SK-N-SH (cell line): Measurements from ENCODE around the gene MAGEA4. TPM values are rescaled to one million over a fixed set of nuclear protein-coding genes. Genes with fewer than 3 reads are reported as not detected.

Experiments used
- CTCF ChIA-PET: fragments of 300-600, 350-600 bp; formaldehyde crosslinking; extraction: SDS; loops from one replicate; lab custom pipeline; 2021; lab: Yijun Ruan, JAX
- POLR2A ChIA-PET: fragments of 350-600 bp; sonication (Branson Sonifier 250); formaldehyde crosslinking; extraction: SDS; loops from one replicate; lab custom pipeline; 2020; ENCODE audit warnings: antibody characterized with exemption, inconsistent platforms; lab: Yijun Ruan, JAX
- DNase-seq: peaks from one replicate; pipeline ENCODE4 v3.0.0; 2012
- H2AFZ ChIP-seq: fragments of 200-600 bp; sonication (generic); 2 replicates; pipeline ENCODE4 v1.8.1; 2016; ENCODE audit warnings: antibody characterized with exemption, mild to moderate bottlenecking, low read depth
- H3F3A ChIP-seq: fragments of 200-600 bp; sonication (generic); replicated peaks from 2 replicates; pipeline ENCODE3; 2016; ENCODE audit warnings: antibody characterized with exemption, mild to moderate bottlenecking; ENCODE audit not compliant: insufficient read depth
- H3K27ac ChIP-seq, 2 experiments: fragments of 200-500 bp in 1 of 2; fragments of 200-600 bp in 1 of 2; sonication (Bioruptor generic) in 1 of 2; sonication (generic), shearing (Covaris generic) in 1 of 2; 2 replicates each; pipeline versions ENCODE4 v1.5.1 to v1.6.1; 2014 to 2016; ENCODE audit warnings: low read depth in 2 of 2, inconsistent platforms in 1 of 2, low read length in 1 of 2, mild to moderate bottlenecking in 1 of 2, mixed read lengths in 1 of 2
- H3K27me3 ChIP-seq: fragments of 200-600 bp; sonication (generic), shearing (Covaris generic); 2 replicates; pipeline ENCODE4 v1.6.1; 2016; ENCODE audit warnings: mixed run types; ENCODE audit not compliant: insufficient read depth
- H3K36me3 ChIP-seq, 2 experiments: fragments of 200-500 bp in 1 of 2; fragments of 200-600 bp in 1 of 2; sonication (Bioruptor generic) in 1 of 2; sonication (generic) in 1 of 2; replicated peaks in 1 of 2; 2 replicates each; pipeline versions ENCODE3 to v1.5.1; 2014 to 2016; ENCODE audit warnings: low read length in 1 of 2, mild to moderate bottlenecking in 1 of 2; ENCODE audit not compliant: insufficient read depth in 2 of 2, control insufficient read depth in 1 of 2
- H3K4me1 ChIP-seq, 2 experiments: fragments of 200-500 bp in 1 of 2; fragments of 200-600 bp in 1 of 2; sonication (Bioruptor generic) in 1 of 2; sonication (generic), shearing (Covaris generic) in 1 of 2; 2 replicates each; pipeline versions ENCODE4 v1.5.1 to v1.6.1; 2014 to 2016; ENCODE audit warnings: low read depth in 1 of 2, low read length in 1 of 2, mixed run types in 1 of 2; ENCODE audit not compliant: insufficient read depth in 2 of 2, control insufficient read depth in 1 of 2
- H3K4me2 ChIP-seq: fragments of 200-600 bp; sonication (generic), shearing (Covaris generic); 2 replicates; pipeline ENCODE4 v1.6.1; 2017; ENCODE audit warnings: mixed run types
- H3K4me3 ChIP-seq, 2 experiments: fragments of 200-500 bp in 1 of 2; fragments of 200-600 bp in 1 of 2; sonication (Bioruptor generic) in 1 of 2; sonication (generic), shearing (Covaris generic) in 1 of 2; 2 replicates each; pipeline versions ENCODE4 v1.5.1 to v1.8.1; 2014 to 2016; ENCODE audit warnings: low read depth in 2 of 2, inconsistent platforms in 1 of 2, low read length in 1 of 2, mild to moderate bottlenecking in 1 of 2, mixed read lengths in 1 of 2, moderate library complexity in 1 of 2
- H3K79me2 ChIP-seq: fragments of 200-600 bp; sonication (generic); 2 replicates; pipeline ENCODE4 v1.8.1; 2017; ENCODE audit warnings: mild to moderate bottlenecking; ENCODE audit not compliant: insufficient read depth
- H3K9ac ChIP-seq: fragments of 200-600 bp; sonication (generic); 2 replicates; pipeline ENCODE4 v1.6.1; 2017; ENCODE audit warnings: mixed run types
- H3K9me2 ChIP-seq: fragments of 200-600 bp; sonication (generic); 2 replicates; pipeline ENCODE4 v1.6.1; 2017; ENCODE audit warnings: mixed run types
- H3K9me3 ChIP-seq: fragments of 200-600 bp; sonication (generic); 2 replicates; pipeline ENCODE4 v1.6.1; 2017; ENCODE audit warnings: mixed run types, mild to moderate bottlenecking, moderate library complexity
- H4K20me1 ChIP-seq: fragments of 200-600 bp; sonication (generic); 2 replicates; pipeline ENCODE4 v1.6.1; 2017; ENCODE audit warnings: mild to moderate bottlenecking, mixed run types; ENCODE audit not compliant: insufficient read depth
- CHD2 ChIP-seq: fragments of 150-350 bp; IDR thresholded peaks from 2 replicates; pipeline ENCODE4 v1.6.1; 2018; ENCODE audit warnings: low read length; ENCODE audit not compliant: partially characterized antibody
- EP300 ChIP-seq, 2 experiments: IDR thresholded peaks; 2 replicates each; pipeline versions ENCODE4 v1.4.0 to v1.6.1; 2012; ENCODE audit warnings: borderline replicate concordance in 1 of 2, low read depth in 1 of 2, low read length in 1 of 2
- FOSL2 ChIP-seq: IDR thresholded peaks from 2 replicates; pipeline ENCODE4 v1.4.0; 2012; ENCODE audit warnings: low read depth, mild to moderate bottlenecking, moderate library complexity, borderline replicate concordance
- FOXM1 ChIP-seq: IDR thresholded peaks from 2 replicates; pipeline ENCODE4 v1.4.0; 2012; ENCODE audit warnings: low read depth, mild to moderate bottlenecking
- MXI1 ChIP-seq: IDR thresholded peaks from 2 replicates; pipeline ENCODE4 v1.6.1; 2012; ENCODE audit warnings: mild to moderate bottlenecking, low read depth, low read length, improper control_type of control experiment
- NRF1 ChIP-seq: IDR thresholded peaks from 2 replicates; pipeline ENCODE4 v1.6.1; 2012; ENCODE audit warnings: low read depth, mild to moderate bottlenecking, low read length
- POLR2AphosphoS5 ChIP-seq: IDR thresholded peaks from 2 replicates; pipeline ENCODE4 v1.6.1; 2012; ENCODE audit warnings: low read depth, low read length
- SIN3A ChIP-seq: IDR thresholded peaks from 2 replicates; pipeline ENCODE4 v1.6.1; 2012; ENCODE audit warnings: low read depth, mild to moderate bottlenecking, low read length, moderate library complexity, borderline replicate concordance
- TAF1 ChIP-seq: IDR thresholded peaks from 2 replicates; pipeline ENCODE4 v1.6.1; 2012; ENCODE audit warnings: low read depth, mild to moderate bottlenecking, low read length, moderate library complexity, borderline replicate concordance
- TEAD4 ChIP-seq: IDR thresholded peaks from 2 replicates; pipeline ENCODE4 v1.4.0; 2012; ENCODE audit warnings: mild to moderate bottlenecking, borderline replicate concordance; ENCODE audit not compliant: insufficient read depth
- YY1 ChIP-seq: IDR thresholded peaks from 2 replicates; pipeline ENCODE4 v1.4.0; 2012; ENCODE audit warnings: low read depth, mild to moderate bottlenecking
- WGBS: methylation state at CpG from one replicate; pipeline ENCODE4 v1.1.6; 2017; ENCODE audit warnings: low lambda C conversion rate; 5-methylcytosine and 5-hydroxymethylcytosine counted together
- polyA plus RNA-seq, 3 experiments: library from polyadenylated mRNA; depleted of rRNA; stranded (reverse); fragments of >200 nt; gene quantifications; 2 replicates each; pipeline ENCODE4 v1.2.3, GENCODE V29; 2012
- TF ChIP-seq, protein P1 (sequence below): IDR thresholded peaks from 2 replicates; pipeline ENCODE4 v1.6.1; 2012; ENCODE audit warnings: mild to moderate bottlenecking, low read depth, low read length, moderate library complexity
- TF ChIP-seq, protein P2 (sequence below): IDR thresholded peaks from 2 replicates; pipeline ENCODE4 v1.4.0; 2012; ENCODE audit warnings: low read depth, borderline replicate concordance
- TF ChIP-seq, protein P3 (sequence below): fragments of 150-350 bp; IDR thresholded peaks from 2 replicates; pipeline ENCODE4 v1.6.1; 2016; ENCODE audit warnings: mild to moderate bottlenecking, low read depth, low read length
- TF ChIP-seq, protein P4 (sequence below): IDR thresholded peaks from 2 replicates; pipeline ENCODE4 v1.4.0; 2012; ENCODE audit warnings: low read depth
- TF ChIP-seq, protein P5 (sequence below): IDR thresholded peaks from 2 replicates; pipeline ENCODE4 v1.4.0; 2012; ENCODE audit warnings: low read depth, borderline replicate concordance

The MAGEA4 gene
- polyA plus RNA-seq, 1 of the 3 experiments (the other 2 are of a cell fraction): 0.10 TPM

DNA sequence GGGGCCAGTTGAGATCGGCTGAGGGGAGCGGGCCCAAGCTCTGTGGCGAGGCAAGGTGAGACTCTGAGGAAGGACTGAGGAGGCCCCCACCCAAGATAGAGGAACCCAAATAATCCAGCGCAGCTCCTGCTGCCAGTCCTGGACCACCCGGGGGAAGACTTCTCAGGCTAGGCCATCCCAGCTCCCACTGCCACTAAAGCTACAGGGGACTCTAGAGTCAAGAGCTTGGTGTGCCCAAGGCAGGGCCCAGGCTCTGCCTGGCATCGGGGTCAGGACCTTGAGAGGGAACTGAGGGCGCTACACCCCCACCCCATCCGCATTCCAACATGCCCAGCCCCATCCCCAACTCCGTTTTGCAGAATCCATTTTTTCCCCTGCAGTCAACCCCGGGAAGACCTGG lies 8.6 kb downstream of the MAGEA4 start:
- CTCF ChIA-PET: no interaction called here
- Histone ChIP-seq H3K27me3 (no peaks in the 10 kb centered on the region; the same call in 1 of the 2 replicates), H3K79me2 (no peaks in the 10 kb centered on the region), H3K9ac (no peak overlapping the region), H3K27ac (no peak overlapping the region), H3K4me1 (no peaks in the 10 kb centered on the region), H3K9me3 (no peaks in the 10 kb centered on the region), H3K4me3 (no peak overlapping the region), H3F3A (no peaks in the 10 kb centered on the region), H3K36me3 (no peaks in the 10 kb centered on the region), H2AFZ (no peak overlapping the region), H4K20me1 (no peaks in the 10 kb centered on the region), H3K9me2 (no peaks in the 10 kb centered on the region), H3K4me2 (no peak overlapping the region)
- WGBS: 20% methylated on average over 8 of the region's 10 CpGs
- TF ChIP-seq CHD2: no peak
- TF ChIP-seq, protein P1, sequence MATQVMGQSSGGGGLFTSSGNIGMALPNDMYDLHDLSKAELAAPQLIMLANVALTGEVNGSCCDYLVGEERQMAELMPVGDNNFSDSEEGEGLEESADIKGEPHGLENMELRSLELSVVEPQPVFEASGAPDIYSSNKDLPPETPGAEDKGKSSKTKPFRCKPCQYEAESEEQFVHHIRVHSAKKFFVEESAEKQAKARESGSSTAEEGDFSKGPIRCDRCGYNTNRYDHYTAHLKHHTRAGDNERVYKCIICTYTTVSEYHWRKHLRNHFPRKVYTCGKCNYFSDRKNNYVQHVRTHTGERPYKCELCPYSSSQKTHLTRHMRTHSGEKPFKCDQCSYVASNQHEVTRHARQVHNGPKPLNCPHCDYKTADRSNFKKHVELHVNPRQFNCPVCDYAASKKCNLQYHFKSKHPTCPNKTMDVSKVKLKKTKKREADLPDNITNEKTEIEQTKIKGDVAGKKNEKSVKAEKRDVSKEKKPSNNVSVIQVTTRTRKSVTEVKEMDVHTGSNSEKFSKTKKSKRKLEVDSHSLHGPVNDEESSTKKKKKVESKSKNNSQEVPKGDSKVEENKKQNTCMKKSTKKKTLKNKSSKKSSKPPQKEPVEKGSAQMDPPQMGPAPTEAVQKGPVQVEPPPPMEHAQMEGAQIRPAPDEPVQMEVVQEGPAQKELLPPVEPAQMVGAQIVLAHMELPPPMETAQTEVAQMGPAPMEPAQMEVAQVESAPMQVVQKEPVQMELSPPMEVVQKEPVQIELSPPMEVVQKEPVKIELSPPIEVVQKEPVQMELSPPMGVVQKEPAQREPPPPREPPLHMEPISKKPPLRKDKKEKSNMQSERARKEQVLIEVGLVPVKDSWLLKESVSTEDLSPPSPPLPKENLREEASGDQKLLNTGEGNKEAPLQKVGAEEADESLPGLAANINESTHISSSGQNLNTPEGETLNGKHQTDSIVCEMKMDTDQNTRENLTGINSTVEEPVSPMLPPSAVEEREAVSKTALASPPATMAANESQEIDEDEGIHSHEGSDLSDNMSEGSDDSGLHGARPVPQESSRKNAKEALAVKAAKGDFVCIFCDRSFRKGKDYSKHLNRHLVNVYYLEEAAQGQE: no peak
- TF ChIP-seq TAF1: no peak
- no peak for TF ChIP-seq EP300 (IDR thresholded peaks at IDR 0.05; ENCODE audit: borderline replicate concordance in 1 of 2, low read depth in 1 of 2, low read length in 1 of 2)
- no peak for TF ChIP-seq POLR2AphosphoS5
- TF ChIP-seq NRF1: no peak
- TF ChIP-seq MXI1: no peak
- TF ChIP-seq, protein P2, sequence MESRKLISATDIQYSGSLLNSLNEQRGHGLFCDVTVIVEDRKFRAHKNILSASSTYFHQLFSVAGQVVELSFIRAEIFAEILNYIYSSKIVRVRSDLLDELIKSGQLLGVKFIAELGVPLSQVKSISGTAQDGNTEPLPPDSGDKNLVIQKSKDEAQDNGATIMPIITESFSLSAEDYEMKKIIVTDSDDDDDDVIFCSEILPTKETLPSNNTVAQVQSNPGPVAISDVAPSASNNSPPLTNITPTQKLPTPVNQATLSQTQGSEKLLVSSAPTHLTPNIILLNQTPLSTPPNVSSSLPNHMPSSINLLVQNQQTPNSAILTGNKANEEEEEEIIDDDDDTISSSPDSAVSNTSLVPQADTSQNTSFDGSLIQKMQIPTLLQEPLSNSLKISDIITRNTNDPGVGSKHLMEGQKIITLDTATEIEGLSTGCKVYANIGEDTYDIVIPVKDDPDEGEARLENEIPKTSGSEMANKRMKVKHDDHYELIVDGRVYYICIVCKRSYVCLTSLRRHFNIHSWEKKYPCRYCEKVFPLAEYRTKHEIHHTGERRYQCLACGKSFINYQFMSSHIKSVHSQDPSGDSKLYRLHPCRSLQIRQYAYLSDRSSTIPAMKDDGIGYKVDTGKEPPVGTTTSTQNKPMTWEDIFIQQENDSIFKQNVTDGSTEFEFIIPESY: no peak
- no peak for TF ChIP-seq FOSL2
- no peak for TF ChIP-seq YY1
- TF ChIP-seq TEAD4: no peak
- no peak for TF ChIP-seq FOXM1
- TF ChIP-seq, protein P3, sequence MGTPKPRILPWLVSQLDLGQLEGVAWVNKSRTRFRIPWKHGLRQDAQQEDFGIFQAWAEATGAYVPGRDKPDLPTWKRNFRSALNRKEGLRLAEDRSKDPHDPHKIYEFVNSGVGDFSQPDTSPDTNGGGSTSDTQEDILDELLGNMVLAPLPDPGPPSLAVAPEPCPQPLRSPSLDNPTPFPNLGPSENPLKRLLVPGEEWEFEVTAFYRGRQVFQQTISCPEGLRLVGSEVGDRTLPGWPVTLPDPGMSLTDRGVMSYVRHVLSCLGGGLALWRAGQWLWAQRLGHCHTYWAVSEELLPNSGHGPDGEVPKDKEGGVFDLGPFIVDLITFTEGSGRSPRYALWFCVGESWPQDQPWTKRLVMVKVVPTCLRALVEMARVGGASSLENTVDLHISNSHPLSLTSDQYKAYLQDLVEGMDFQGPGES: no peak
- TF ChIP-seq, protein P4, sequence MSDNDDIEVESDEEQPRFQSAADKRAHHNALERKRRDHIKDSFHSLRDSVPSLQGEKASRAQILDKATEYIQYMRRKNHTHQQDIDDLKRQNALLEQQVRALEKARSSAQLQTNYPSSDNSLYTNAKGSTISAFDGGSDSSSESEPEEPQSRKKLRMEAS: no peak
- no peak for TF ChIP-seq SIN3A
- TF ChIP-seq, protein P5, sequence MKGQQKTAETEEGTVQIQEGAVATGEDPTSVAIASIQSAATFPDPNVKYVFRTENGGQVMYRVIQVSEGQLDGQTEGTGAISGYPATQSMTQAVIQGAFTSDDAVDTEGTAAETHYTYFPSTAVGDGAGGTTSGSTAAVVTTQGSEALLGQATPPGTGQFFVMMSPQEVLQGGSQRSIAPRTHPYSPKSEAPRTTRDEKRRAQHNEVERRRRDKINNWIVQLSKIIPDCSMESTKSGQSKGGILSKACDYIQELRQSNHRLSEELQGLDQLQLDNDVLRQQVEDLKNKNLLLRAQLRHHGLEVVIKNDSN: no peak
- DNase-seq: no peak
- POLR2A ChIA-PET: no interaction called here
